ENCODE results near the gene EDDM13.
"Not testable (repeated sequence)": the region's sequence is repeated elsewhere in the genome, so short reads cannot be mapped to it uniquely, and the experiment has no call there.

EDDM13 gene, protein sequence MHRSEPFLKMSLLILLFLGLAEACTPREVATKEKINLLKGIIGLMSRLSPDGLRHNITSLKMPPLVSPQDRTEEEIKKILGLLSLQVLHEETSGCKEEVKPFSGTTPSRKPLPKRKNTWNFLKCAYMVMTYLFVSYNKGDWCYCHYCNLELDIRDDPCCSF

GRCh38 chr19:56272161-56272798, at the start of gene EDDM13:
Gene EDDM13, plus strand, starts transcription at chr19:56272748. Its CDS starts 87 bp downstream, at chr19:56272835.
- peaks cover 8% of the 10 kb centered on the region for H3K9me3 ChIP-seq (ENCODE audit: low read length)
- H3K36me3 ChIP-seq (ENCODE audit: insufficient read depth, low read length) = no peaks in the 10 kb centered on the region
- no peak within 1 kb of the TSS for H2AFZ ChIP-seq (ENCODE audit: low read depth, low read length)
- H3K4me1 ChIP-seq (ENCODE audit: insufficient read depth, low read length) = no peaks in the 10 kb centered on the region
- no peak within 1 kb of the TSS for H3K4me3 ChIP-seq (ENCODE audit: low read length)
- H3K27me3 ChIP-seq (ENCODE audit: insufficient read depth, low read length) = no peaks in the 10 kb centered on the region

DNA sequence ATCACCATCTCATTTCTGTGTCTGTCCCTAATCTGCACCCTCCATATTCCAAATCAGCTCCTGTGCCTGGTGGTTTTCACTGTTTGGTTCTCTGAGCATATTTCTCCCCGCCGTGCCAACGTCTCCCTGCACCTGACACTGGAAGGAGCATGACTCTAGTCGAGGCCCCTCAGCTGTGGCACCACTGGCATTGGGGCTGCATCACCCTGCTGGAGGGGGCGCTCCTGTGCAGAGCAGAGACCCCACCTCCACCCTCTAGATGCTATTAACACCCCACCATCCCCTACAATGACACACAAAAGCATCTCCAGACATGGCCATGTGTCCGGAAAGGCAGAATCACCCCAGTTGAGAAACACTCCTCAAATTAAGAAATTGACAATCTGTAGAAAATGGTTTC, 49.6 kb upstream of the EDDM13 start:
- H3K4me3 ChIP-seq (ENCODE audit: low read length) = no peak overlapping the region
- no peaks in the 10 kb centered on the region for H3K4me1 ChIP-seq (ENCODE audit: insufficient read depth, low read length)
- no peaks in the 10 kb centered on the region for H3K36me3 ChIP-seq (ENCODE audit: insufficient read depth, low read length)
- no peaks in the 10 kb centered on the region for H3K27me3 ChIP-seq (ENCODE audit: insufficient read depth, low read length)
- peaks cover 4% of the 10 kb centered on the region for H3K9me3 ChIP-seq (ENCODE audit: low read length)
- no peak overlapping the region for H2AFZ ChIP-seq (ENCODE audit: low read depth, low read length)

DNA sequence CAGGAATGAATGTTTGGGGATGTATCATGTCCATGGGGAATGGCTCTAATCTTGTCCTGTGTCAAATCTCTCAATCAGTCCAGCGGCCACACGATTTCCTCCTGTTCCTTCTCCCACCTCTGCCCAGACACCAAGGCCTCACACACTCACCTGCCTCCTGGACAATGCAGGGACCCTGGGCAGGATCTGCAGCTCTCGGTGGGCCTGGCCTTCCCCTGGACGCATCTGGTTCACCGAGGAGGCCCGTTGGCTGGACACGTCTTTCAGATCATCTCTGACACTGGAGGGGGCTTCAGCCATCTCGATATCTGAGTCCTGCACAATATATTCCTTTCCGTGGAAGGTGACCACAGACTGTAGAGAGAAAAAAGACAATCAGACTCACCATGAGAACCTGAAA, 49.1 kb upstream of the EDDM13 start:
- Histone ChIP-seq H3K36me3 (ENCODE audit: insufficient read depth, low read length) (no peaks in the 10 kb centered on the region), H3K9me3 (ENCODE audit: low read length) (peaks cover 4% of the 10 kb centered on the region), H2AFZ (ENCODE audit: low read depth, low read length) (no peak overlapping the region), H3K27me3 (ENCODE audit: insufficient read depth, low read length) (no peaks in the 10 kb centered on the region), H3K4me1 (ENCODE audit: insufficient read depth, low read length) (no peaks in the 10 kb centered on the region), H3K4me3 (ENCODE audit: low read length) (no peak overlapping the region)

DNA sequence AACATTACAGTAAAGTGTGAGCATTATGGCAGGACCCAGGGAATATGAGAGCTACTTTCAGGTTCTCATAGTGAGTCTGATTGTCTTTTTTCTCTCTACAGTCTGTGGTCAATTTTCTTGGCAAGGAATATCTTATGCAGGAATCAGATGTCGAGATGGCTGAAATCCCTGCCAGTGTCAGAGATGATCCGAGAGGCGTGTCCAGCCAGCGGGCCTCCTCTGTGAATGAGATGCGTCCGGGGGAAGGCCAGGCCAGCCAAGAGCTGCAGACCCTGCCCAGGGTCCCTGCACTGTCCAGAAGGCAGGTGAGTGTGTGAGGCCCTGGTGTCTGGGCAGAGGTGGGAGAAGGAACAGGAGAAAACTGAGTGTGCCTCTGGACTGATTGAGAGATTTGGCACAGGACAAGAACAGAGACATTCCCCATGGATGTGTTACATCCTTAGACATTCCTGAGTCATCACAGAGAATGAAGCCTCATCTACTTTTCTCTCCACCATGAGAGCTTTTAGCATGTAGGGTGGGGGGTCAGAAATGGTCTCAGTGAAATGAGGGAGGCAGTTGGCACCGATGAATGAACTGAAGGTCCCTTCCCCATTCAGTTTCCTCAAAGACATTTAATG, 27.3 kb upstream of the EDDM13 start:
- Histone ChIP-seq H3K4me3 (ENCODE audit: low read length) (no peak overlapping the region), H3K4me1 (ENCODE audit: insufficient read depth, low read length) (no peaks in the 10 kb centered on the region), H3K36me3 (ENCODE audit: insufficient read depth, low read length) (no peaks in the 10 kb centered on the region), H3K9me3 (ENCODE audit: low read length) (peaks cover 2% of the 10 kb centered on the region), H3K27me3 (ENCODE audit: insufficient read depth, low read length) (no peaks in the 10 kb centered on the region), H2AFZ (ENCODE audit: low read depth, low read length) (no peak overlapping the region)

- not testable (repeated sequence) for H3K4me3 ChIP-seq (ENCODE audit: low read length); H3K36me3 ChIP-seq (ENCODE audit: insufficient read depth, low read length); H3K27me3 ChIP-seq (ENCODE audit: insufficient read depth, low read length); H3K9me3 ChIP-seq (ENCODE audit: low read length); H3K4me1 ChIP-seq (ENCODE audit: insufficient read depth, low read length); H2AFZ ChIP-seq (ENCODE audit: low read depth, low read length)
Observed at GRCh38 chr19:56245764-56246163, 26.8 kb upstream of the EDDM13 start.

DNA sequence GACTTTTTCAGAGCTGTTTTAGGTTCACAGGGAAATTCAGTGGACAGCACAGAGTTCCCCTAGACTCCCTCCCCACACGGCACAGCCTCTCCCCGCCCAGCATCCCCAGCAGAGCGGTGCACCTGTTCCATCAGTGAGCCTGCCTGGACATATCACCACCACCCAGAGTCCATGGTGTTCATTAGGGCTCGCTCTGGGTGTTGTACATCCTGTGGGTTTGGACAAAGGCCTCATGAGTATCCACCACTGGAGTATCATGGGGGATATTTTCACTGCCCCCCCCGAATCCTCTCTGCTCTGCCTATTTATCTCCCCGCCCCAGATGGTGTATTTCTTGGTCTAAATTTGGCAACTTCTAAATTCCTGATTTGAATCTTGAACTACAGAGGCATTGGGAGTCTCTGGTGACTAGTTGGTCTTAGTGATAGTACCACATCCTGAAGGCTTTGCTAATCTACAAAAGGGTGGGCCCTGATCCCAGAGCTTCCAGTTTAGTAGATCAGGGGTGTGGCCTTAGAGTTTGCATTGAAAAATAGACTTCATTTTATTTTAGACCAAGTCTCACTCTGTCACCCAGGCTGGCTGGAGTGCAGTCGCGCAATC, 23.7 kb upstream of the EDDM13 start:
- not testable (repeated sequence) for H3K4me1 ChIP-seq (ENCODE audit: insufficient read depth, low read length); H3K27me3 ChIP-seq (ENCODE audit: insufficient read depth, low read length); H3K4me3 ChIP-seq (ENCODE audit: low read length); H3K9me3 ChIP-seq (ENCODE audit: low read length); H2AFZ ChIP-seq (ENCODE audit: low read depth, low read length); H3K36me3 ChIP-seq (ENCODE audit: insufficient read depth, low read length)

DNA sequence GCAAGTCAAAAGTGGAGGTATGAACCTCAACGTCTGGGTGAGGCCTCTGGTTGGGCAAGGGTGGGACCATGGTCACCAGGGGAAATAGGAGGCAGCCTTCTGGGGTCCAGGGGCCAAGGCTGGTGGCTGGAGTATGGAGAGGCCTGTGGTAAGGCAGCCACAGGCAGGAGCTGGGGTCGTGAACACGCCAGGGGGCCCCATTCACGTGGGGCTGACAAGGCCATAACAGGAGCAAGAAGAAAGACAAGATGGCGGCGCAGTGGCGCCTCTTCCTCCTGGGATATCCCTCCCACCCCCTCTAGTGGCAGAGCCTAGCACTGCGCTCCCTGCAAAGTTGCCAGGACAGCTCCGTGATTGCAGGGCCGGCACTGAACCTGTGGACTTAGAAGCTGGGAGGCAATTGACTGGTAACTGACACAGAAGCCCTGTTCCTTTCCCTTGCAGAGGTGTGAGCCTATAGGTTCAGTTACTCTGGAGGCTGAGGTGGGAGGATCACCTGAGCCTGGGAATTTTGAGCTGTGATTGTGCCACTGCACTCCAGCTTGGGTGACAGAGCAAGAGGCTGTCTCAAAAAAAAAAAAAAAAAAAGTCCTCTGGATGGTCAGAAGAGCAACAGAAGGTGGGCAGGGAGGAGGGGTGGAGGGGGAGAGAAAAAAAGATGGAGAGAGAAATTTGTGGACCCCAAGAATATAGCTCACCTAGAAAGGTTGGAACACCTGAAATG, 19.7 kb upstream of the EDDM13 start:
- no peaks in the 10 kb centered on the region for H3K4me1 ChIP-seq (ENCODE audit: insufficient read depth, low read length)
- no peaks in the 10 kb centered on the region for H3K27me3 ChIP-seq (ENCODE audit: insufficient read depth, low read length)
- H3K9me3 ChIP-seq (ENCODE audit: low read length) = peaks cover 5% of the 10 kb centered on the region
- no peaks in the 10 kb centered on the region for H3K36me3 ChIP-seq (ENCODE audit: insufficient read depth, low read length)
- H3K4me3 ChIP-seq (ENCODE audit: low read length) = no peak overlapping the region
- peak overlapping the region; percentile 97 for H2AFZ ChIP-seq (ENCODE audit: low read depth, low read length)

- Histone ChIP-seq H3K4me3 (ENCODE audit: low read length) (no peak overlapping the region), H3K9me3 (ENCODE audit: low read length) (peaks cover 5% of the 10 kb centered on the region)
Observed at GRCh38 chr19:56253737-56254136, 18.8 kb upstream of the EDDM13 start.

GRCh38 chr19:56258272-56258671, 14.3 kb upstream of the EDDM13 start:
- Histone ChIP-seq H3K36me3 (ENCODE audit: insufficient read depth, low read length) (no peaks in the 10 kb centered on the region), H2AFZ (ENCODE audit: low read depth, low read length) (no peak overlapping the region), H3K4me3 (ENCODE audit: low read length) (no peak overlapping the region), H3K9me3 (ENCODE audit: low read length) (no peaks in the 10 kb centered on the region), H3K4me1 (ENCODE audit: insufficient read depth, low read length) (no peaks in the 10 kb centered on the region), H3K27me3 (ENCODE audit: insufficient read depth, low read length) (no peaks in the 10 kb centered on the region)

More at GRCh38 chr19:56253737-56254136, 18.8 kb upstream of the EDDM13 start:
- H2AFZ ChIP-seq (ENCODE audit: low read depth, low read length) = no peak overlapping the region
- no peaks in the 10 kb centered on the region for H3K4me1 ChIP-seq (ENCODE audit: insufficient read depth, low read length)
- no peaks in the 10 kb centered on the region for H3K27me3 ChIP-seq (ENCODE audit: insufficient read depth, low read length)
- H3K36me3 ChIP-seq (ENCODE audit: insufficient read depth, low read length) = no peaks in the 10 kb centered on the region

DNA sequence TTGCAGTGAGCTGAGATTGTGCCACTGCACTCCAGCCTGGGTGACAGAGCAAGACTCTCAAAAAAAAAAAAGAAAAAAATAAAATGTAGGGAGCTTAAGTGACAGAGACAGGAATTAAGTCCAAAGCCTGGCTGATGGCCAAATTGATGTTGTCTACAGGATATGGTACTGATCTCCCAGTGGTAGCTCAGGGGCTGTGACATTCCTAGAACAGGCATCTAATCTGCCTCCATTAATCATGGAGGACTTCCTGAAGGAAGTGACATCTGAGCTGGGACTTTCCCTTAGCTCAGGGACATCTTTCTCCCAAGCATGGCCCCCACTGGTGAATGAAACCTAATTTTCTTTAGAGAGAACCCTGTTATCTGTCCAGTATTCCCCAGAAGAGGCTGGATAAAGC, 11.4 kb upstream of the EDDM13 start:
- Histone ChIP-seq H3K36me3 (ENCODE audit: insufficient read depth, low read length) (no peaks in the 10 kb centered on the region), H3K27me3 (ENCODE audit: insufficient read depth, low read length) (no peaks in the 10 kb centered on the region), H2AFZ (ENCODE audit: low read depth, low read length) (no peak overlapping the region), H3K4me3 (ENCODE audit: low read length) (no peak overlapping the region), H3K4me1 (ENCODE audit: insufficient read depth, low read length) (no peaks in the 10 kb centered on the region), H3K9me3 (ENCODE audit: low read length) (no peaks in the 10 kb centered on the region)

DNA sequence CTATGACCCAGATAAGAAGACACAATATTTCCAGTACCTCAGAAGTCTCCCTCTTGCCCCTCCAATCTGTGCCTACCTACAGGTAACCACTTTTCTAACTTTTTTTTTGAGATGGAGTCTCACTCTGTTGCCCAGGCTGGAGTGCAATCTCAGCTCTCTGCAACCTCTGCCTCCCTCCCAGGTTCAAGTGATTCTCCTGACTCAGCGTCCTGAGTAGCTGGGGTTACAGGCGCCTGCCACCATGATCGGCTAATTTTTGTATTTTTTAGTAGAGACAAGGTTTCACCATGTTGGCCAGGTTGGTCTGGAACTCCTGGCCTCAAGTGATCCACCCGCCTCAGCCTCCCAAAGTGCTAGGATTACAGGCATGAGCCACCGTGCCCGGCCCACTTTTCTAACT, 10.6 kb upstream of the EDDM13 start:
- not testable (repeated sequence) for H3K36me3 ChIP-seq (ENCODE audit: insufficient read depth, low read length); H3K9me3 ChIP-seq (ENCODE audit: low read length); H2AFZ ChIP-seq (ENCODE audit: low read depth, low read length); H3K27me3 ChIP-seq (ENCODE audit: insufficient read depth, low read length); H3K4me3 ChIP-seq (ENCODE audit: low read length); H3K4me1 ChIP-seq (ENCODE audit: insufficient read depth, low read length)

- H3K9me3 ChIP-seq (ENCODE audit: low read length) = no peaks in the 10 kb centered on the region
- H3K4me3 ChIP-seq (ENCODE audit: low read length) = no peak overlapping the region
- no peaks in the 10 kb centered on the region for H3K36me3 ChIP-seq (ENCODE audit: insufficient read depth, low read length)
- H2AFZ ChIP-seq (ENCODE audit: low read depth, low read length) = no peak overlapping the region
- no peaks in the 10 kb centered on the region for H3K27me3 ChIP-seq (ENCODE audit: insufficient read depth, low read length)
- H3K4me1 ChIP-seq (ENCODE audit: insufficient read depth, low read length) = no peaks in the 10 kb centered on the region
Observed at GRCh38 chr19:56263319-56263718, 9.2 kb upstream of the EDDM13 start.

DNA sequence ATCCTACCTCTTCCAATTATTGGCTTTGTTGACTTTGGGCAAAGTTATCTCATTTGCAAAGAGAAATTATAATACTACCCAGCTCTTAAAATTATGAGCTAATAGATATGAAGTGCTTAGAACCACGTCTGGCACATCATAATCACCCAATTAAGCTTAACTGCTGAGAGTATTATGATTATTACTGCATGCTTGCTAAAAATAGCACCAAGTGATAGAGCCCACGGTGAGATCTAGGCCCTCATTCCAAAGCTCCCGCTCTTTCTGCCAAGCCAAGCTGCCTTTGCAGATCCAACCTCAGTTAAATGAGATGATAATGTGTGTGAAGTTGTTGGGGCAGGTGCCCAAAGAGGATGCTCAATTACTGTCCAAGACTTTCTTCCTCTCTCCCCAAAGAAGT, 6.5 kb upstream of the EDDM13 start:
- no peaks in the 10 kb centered on the region for H3K36me3 ChIP-seq (ENCODE audit: insufficient read depth, low read length)
- H2AFZ ChIP-seq (ENCODE audit: low read depth, low read length) = no peak overlapping the region
- no peaks in the 10 kb centered on the region for H3K27me3 ChIP-seq (ENCODE audit: insufficient read depth, low read length)
- no peak overlapping the region for H3K4me3 ChIP-seq (ENCODE audit: low read length)
- no peaks in the 10 kb centered on the region for H3K9me3 ChIP-seq (ENCODE audit: low read length)
- no peaks in the 10 kb centered on the region for H3K4me1 ChIP-seq (ENCODE audit: insufficient read depth, low read length)

Measured in neuron (in vitro differentiated cells).